ELF-1 (cell line): Measurements from ENCODE around the gene VCAN.

Experiments used
- DNase-seq: peaks from one replicate; pipeline ENCODE4 v3.0.0-alpha.2; 2016; ENCODE audit warnings: low read depth, low spot score

VCAN gene

GRCh38 chr5:83531661-83532060, 60.1 kb downstream of the VCAN start:
- no peak for DNase-seq

GRCh38 chr5:83538786-83539462, 67.4 kb downstream of the VCAN start:
- DNase-seq, result no peak

GRCh38 chr5:83539463-83539790, 67.9 kb downstream of the VCAN start:
- no peak for DNase-seq

- no peak for DNase-seq
Observed at GRCh38 chr5:83540105-83540504, 68.6 kb downstream of the VCAN start.

- DNase-seq, result no peak
Observed at GRCh38 chr5:83540783-83541182, 69.2 kb downstream of the VCAN start.

- DNase-seq, result no peak
Observed at GRCh38 chr5:83542839-83543238, 71.3 kb downstream of the VCAN start.

- no peak for DNase-seq
Observed at GRCh38 chr5:83543898-83544297, 72.4 kb downstream of the VCAN start.

- no peak for DNase-seq
Observed at GRCh38 chr5:83547161-83547560, 75.6 kb downstream of the VCAN start.

GRCh38 chr5:83547889-83548288, 76.3 kb downstream of the VCAN start:
- DNase-seq, result no peak

GRCh38 chr5:83548581-83548980, 77.0 kb downstream of the VCAN start:
- no peak for DNase-seq

- no peak for DNase-seq
Observed at GRCh38 chr5:83549076-83549475, 77.5 kb downstream of the VCAN start.

GRCh38 chr5:83549674-83550073, 78.1 kb downstream of the VCAN start:
- no peak for DNase-seq

GRCh38 chr5:83551821-83552220, 80.3 kb downstream of the VCAN start:
- DNase-seq, result no peak

GRCh38 chr5:83552275-83552674, 80.7 kb downstream of the VCAN start:
- no peak for DNase-seq

GRCh38 chr5:83553000-83553486, 81.5 kb downstream of the VCAN start:
- no peak for DNase-seq

GRCh38 chr5:83554133-83554532, 82.6 kb downstream of the VCAN start:
- no peak for DNase-seq

- DNase-seq, result no peak
Observed at GRCh38 chr5:83554686-83555085, 83.1 kb downstream of the VCAN start.

GRCh38 chr5:83555263-83555662, 83.7 kb downstream of the VCAN start:
- DNase-seq, result no peak

GRCh38 chr5:83556190-83556589, 84.6 kb downstream of the VCAN start:
- no peak for DNase-seq

GRCh38 chr5:83559118-83559785, 87.7 kb downstream of the VCAN start:
- DNase-seq, result no peak

GRCh38 chr5:83562071-83562606, 90.6 kb downstream of the VCAN start:
- DNase-seq, result no peak

- DNase-seq, result no peak
Observed at GRCh38 chr5:83562791-83563557, 91.4 kb downstream of the VCAN start.
